Endothelial cell of umbilical vein (primary cell): ENCODE data around the gene CDHR1. TPM values are rescaled to one million over a fixed set of nuclear protein-coding genes. Genes with fewer than 3 reads are reported as not detected.

Source experiments
- BruUV-seq: library from RNA; stranded (reverse); fragments of 400-500 nt; replicated peaks from 2 replicates; lab custom pipeline; 2021; lab: Mats Ljungman, UMichigan
- CTCF ChIA-PET: fragments of 300-600, 350-600 bp; sonication (Branson Sonifier 250); formaldehyde crosslinking; loops from one replicate; lab custom pipeline; 2021; ENCODE audit warnings: antibody characterized with exemption, inconsistent platforms; lab: Charles Lee
- POLR2A ChIA-PET: fragments of 300-600, 350-600 bp; sonication (Branson Sonifier 250); formaldehyde crosslinking; loops from one replicate; lab custom pipeline; 2021; ENCODE audit warnings: antibody characterized with exemption, inconsistent platforms; lab: Charles Lee
- DNase-seq: peaks from one replicate; pipeline ENCODE4 v3.0.0-alpha.2; 2011; ENCODE audit warnings: low read depth, low spot score
- FAIRE-seq: peaks from 2 replicates; lab custom pipeline; 2011; peaks lifted over from hg19 to GRCh38; lab: Jason Lieb, UNC
- H2AFZ ChIP-seq: 2 replicates; pipeline ENCODE4 v1.6.0; 2012; ENCODE audit warnings: low read depth, low read length, control low read depth, inconsistent platforms
- H3K27ac ChIP-seq: 2 replicates; pipeline ENCODE4 v1.5.1; 2011; ENCODE audit warnings: low read depth, mild to moderate bottlenecking, control low read depth, low read length, moderate library complexity; ENCODE audit not compliant: insufficient read depth
- H3K27me3 ChIP-seq, 2 experiments: 2 replicates each; pipeline versions ENCODE4 v1.6.0 to v1.6.1; 2011; ENCODE audit warnings: low read length in 2 of 2, mixed read lengths in 1 of 2; ENCODE audit not compliant: control insufficient read depth in 2 of 2, insufficient read depth in 2 of 2
- H3K36me3 ChIP-seq, 2 experiments: 2 replicates in 1 of 2; 3 replicates in 1 of 2; pipeline ENCODE4 v1.5.1; 2011; ENCODE audit warnings: low read length in 2 of 2, mild to moderate bottlenecking in 1 of 2, moderate library complexity in 1 of 2; ENCODE audit not compliant: control insufficient read depth in 2 of 2, insufficient read depth in 2 of 2; ENCODE audit errors: extremely low read depth in 1 of 2
- H3K4me1 ChIP-seq: 3 replicates; pipeline ENCODE4 v1.5.1; 2011; ENCODE audit warnings: mild to moderate bottlenecking, low read length; ENCODE audit not compliant: control insufficient read depth, insufficient read depth; ENCODE audit errors: extremely low read depth
- H3K4me2 ChIP-seq: 2 replicates; pipeline ENCODE4 v1.6.1; 2011; ENCODE audit warnings: low read length, control low read depth, mixed read lengths; ENCODE audit not compliant: insufficient read depth
- H3K4me3 ChIP-seq, 3 experiments: fragments of 200-600 bp in 1 of 3; sonication (generic), shearing (Covaris generic) in 1 of 3; replicated peaks in 1 of 3; 2 replicates each; pipeline ENCODE4 v1.5.1; 2011 to 2016; ENCODE audit warnings: control low read depth in 3 of 3, low read length in 3 of 3, mild to moderate bottlenecking in 2 of 3, inconsistent platforms in 1 of 3, low read depth in 1 of 3, moderate library complexity in 1 of 3; ENCODE audit not compliant: insufficient read depth in 1 of 3
- H3K79me2 ChIP-seq: 2 replicates; pipeline ENCODE4 v1.6.0; 2012; ENCODE audit warnings: low read length, inconsistent platforms; ENCODE audit not compliant: control insufficient read depth, insufficient read depth
- H3K9ac ChIP-seq: replicated peaks from 2 replicates; pipeline ENCODE3; 2011; ENCODE audit warnings: low read length, control low read depth; ENCODE audit not compliant: insufficient read depth; ENCODE audit errors: extremely low read depth
- H3K9me1 ChIP-seq: replicated peaks from 3 replicates; pipeline ENCODE4 v1.6.0; 2011; ENCODE audit warnings: mild to moderate bottlenecking, low read length; ENCODE audit not compliant: control insufficient read depth, insufficient read depth; ENCODE audit errors: extremely low read depth
- H3K9me3 ChIP-seq: replicated peaks from 2 replicates; pipeline ENCODE4 v1.5.1; 2012; ENCODE audit warnings: low read length, inconsistent platforms; ENCODE audit not compliant: control insufficient read depth, insufficient read depth
- H4K20me1 ChIP-seq: replicated peaks from 2 replicates; pipeline ENCODE3; 2011; ENCODE audit warnings: mild to moderate bottlenecking, low read length; ENCODE audit not compliant: control insufficient read depth, insufficient read depth; ENCODE audit errors: extremely low read depth
- EZH2 ChIP-seq: IDR thresholded peaks from 2 replicates; pipeline ENCODE4 v1.6.1; 2012; ENCODE audit warnings: borderline replicate concordance, low read depth, mild to moderate bottlenecking, moderate library complexity, low read length, inconsistent platforms; ENCODE audit not compliant: severe bottlenecking
- FOS ChIP-seq: IDR thresholded peaks from 2 replicates; pipeline ENCODE4 v1.6.1; 2011; ENCODE audit warnings: mild to moderate bottlenecking, low read length, moderate library complexity, borderline replicate concordance; ENCODE audit not compliant: insufficient read depth
- GATA2 ChIP-seq: IDR thresholded peaks from 2 replicates; pipeline ENCODE4 v1.7.0; 2011; ENCODE audit warnings: low read depth, mild to moderate bottlenecking, moderate library complexity, mixed read lengths, low read length; ENCODE audit not compliant: insufficient read length, insufficient read depth
- JUN ChIP-seq: IDR thresholded peaks from 2 replicates; pipeline ENCODE4 v1.6.1; 2011; ENCODE audit warnings: borderline replicate concordance, low read depth; ENCODE audit not compliant: insufficient read length, insufficient read depth
- MYC ChIP-seq: IDR thresholded peaks from one replicate; pipeline ENCODE4 v1.6.1; 2011; ENCODE audit warnings: mild to moderate bottlenecking, low read depth, low read length
- POLR2A ChIP-seq: IDR thresholded peaks from 2 replicates; pipeline ENCODE4 v1.6.1; 2012; ENCODE audit warnings: low read depth, mild to moderate bottlenecking, control low read depth, low read length
- POLR2AphosphoS5 ChIP-seq: IDR thresholded peaks from 2 replicates; pipeline ENCODE4 v1.6.1; 2012; ENCODE audit warnings: low read depth, mild to moderate bottlenecking, control low read depth, low read length, moderate library complexity; ENCODE audit not compliant: insufficient read depth
- dilution Hi-C: fragments of 300-500 bp; cut with MboI; formaldehyde crosslinking; loops from one replicate; pipeline ENCODE4 v1.15.0; 2019; ENCODE audit warnings: low sequenced_read_pairs; ENCODE audit not compliant: extremely low pct_ligation_motif_present
- intact Hi-C: fragments of 100-400 bp; cut with micrococcal nuclease; formaldehyde crosslinking; loops from one replicate; pipeline ENCODE4 v1.10.0; 2022
- polyA plus RNA-seq, 4 experiments: library from polyadenylated mRNA; depleted of rRNA in 3 of 4; stranded (reverse) in 3 of 4; unstranded in 1 of 4; fragments of >200 nt; gene quantifications; 2 replicates each; pipeline versions ENCODE4 v1.2.1 to v1.2.3, GENCODE V29; 2011 to 2012; ENCODE audit warnings: missing spikeins in 1 of 4
- total RNA-seq: library from RNA; stranded (reverse); gene quantifications from 2 replicates; pipeline ENCODE4 v1.2.3, GENCODE V29; 2021
- TF ChIP-seq, protein P1 (sequence below), 2 donors: IDR thresholded peaks; 1 replicate in 1 of 2; 2 replicates in 1 of 2; pipeline ENCODE4 v1.5.1; 2011; ENCODE audit warnings: low read length in 2 of 2, mild to moderate bottlenecking in 2 of 2, moderate library complexity in 2 of 2, control low read depth in 1 of 2, inconsistent platforms in 1 of 2, low read depth in 1 of 2; ENCODE audit not compliant: insufficient read depth in 1 of 2; ENCODE audit errors: extremely low read depth in 1 of 2
- TF ChIP-seq, protein P2 (sequence below): IDR thresholded peaks from 2 replicates; pipeline ENCODE4 v1.6.1; 2011; ENCODE audit not compliant: insufficient read depth, insufficient read length

Gene CDHR1
- total and polyA plus RNA-seq, 2 donors (not counting 3 experiments of a cell fraction or from before 2014, with no cell fraction given): 0.11 to 0.53 TPM

GRCh38 chr10:84248794-84249193 is 54.5 kb downstream of the CDHR1 start:
- CTCF ChIA-PET: interaction anchor here (0.6 kb wide), 1 partner anchor 292 kb away, joined by 3 read pairs; no protein-coding TSS in a partner anchor
- no peaks in the 10 kb centered on the region for H4K20me1 ChIP-seq
- no peaks in the 10 kb centered on the region for H3K27me3 ChIP-seq
- intact Hi-C loops (no loop called here), dilution Hi-C loops (no loop called here)
- no TSS peak for BruUV-seq
- FAIRE-seq (no peak), DNase-seq (no peak)
- H3K36me3 ChIP-seq: no peaks in the 10 kb centered on the region
- H3K4me2 ChIP-seq: no peak overlapping the region
- H3K4me3 ChIP-seq: no peak overlapping the region
- H3K79me2 ChIP-seq: no peaks in the 10 kb centered on the region
- no peaks in the 10 kb centered on the region for H3K9me3 ChIP-seq
- no peaks in the 10 kb centered on the region for H3K9me1 ChIP-seq
- H2AFZ ChIP-seq: no peak overlapping the region
- no peak overlapping the region for H3K9ac ChIP-seq
- no peaks in the 10 kb centered on the region for H3K4me1 ChIP-seq
- no peak overlapping the region for H3K27ac ChIP-seq
- TF ChIP-seq, protein P1, sequence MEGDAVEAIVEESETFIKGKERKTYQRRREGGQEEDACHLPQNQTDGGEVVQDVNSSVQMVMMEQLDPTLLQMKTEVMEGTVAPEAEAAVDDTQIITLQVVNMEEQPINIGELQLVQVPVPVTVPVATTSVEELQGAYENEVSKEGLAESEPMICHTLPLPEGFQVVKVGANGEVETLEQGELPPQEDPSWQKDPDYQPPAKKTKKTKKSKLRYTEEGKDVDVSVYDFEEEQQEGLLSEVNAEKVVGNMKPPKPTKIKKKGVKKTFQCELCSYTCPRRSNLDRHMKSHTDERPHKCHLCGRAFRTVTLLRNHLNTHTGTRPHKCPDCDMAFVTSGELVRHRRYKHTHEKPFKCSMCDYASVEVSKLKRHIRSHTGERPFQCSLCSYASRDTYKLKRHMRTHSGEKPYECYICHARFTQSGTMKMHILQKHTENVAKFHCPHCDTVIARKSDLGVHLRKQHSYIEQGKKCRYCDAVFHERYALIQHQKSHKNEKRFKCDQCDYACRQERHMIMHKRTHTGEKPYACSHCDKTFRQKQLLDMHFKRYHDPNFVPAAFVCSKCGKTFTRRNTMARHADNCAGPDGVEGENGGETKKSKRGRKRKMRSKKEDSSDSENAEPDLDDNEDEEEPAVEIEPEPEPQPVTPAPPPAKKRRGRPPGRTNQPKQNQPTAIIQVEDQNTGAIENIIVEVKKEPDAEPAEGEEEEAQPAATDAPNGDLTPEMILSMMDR (IDR thresholded peaks at IDR 0.05; ENCODE audit: extremely low read depth in 1 of 2, insufficient read depth in 1 of 2, low read depth in 1 of 2, low read length in 2 of 2): no peak
- no peak for TF ChIP-seq JUN
- TF ChIP-seq FOS: no peak
- TF ChIP-seq POLR2A: no peak
- TF ChIP-seq, protein P2, sequence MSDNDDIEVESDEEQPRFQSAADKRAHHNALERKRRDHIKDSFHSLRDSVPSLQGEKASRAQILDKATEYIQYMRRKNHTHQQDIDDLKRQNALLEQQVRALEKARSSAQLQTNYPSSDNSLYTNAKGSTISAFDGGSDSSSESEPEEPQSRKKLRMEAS: no peak
- no peak for TF ChIP-seq EZH2
- TF ChIP-seq GATA2: no peak
- no peak for TF ChIP-seq POLR2AphosphoS5
- TF ChIP-seq MYC: no peak
- POLR2A ChIA-PET: no interaction called here
